Measurements from ENCODE around the gene FJX1. TPM values are rescaled to one million over a fixed set of nuclear protein-coding genes. Genes with fewer than 3 reads are reported as not detected.

FJX1 gene, protein sequence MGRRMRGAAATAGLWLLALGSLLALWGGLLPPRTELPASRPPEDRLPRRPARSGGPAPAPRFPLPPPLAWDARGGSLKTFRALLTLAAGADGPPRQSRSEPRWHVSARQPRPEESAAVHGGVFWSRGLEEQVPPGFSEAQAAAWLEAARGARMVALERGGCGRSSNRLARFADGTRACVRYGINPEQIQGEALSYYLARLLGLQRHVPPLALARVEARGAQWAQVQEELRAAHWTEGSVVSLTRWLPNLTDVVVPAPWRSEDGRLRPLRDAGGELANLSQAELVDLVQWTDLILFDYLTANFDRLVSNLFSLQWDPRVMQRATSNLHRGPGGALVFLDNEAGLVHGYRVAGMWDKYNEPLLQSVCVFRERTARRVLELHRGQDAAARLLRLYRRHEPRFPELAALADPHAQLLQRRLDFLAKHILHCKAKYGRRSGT
- total RNA-seq = 21.6 and 22.2 TPM in 2 replicates

DNA sequence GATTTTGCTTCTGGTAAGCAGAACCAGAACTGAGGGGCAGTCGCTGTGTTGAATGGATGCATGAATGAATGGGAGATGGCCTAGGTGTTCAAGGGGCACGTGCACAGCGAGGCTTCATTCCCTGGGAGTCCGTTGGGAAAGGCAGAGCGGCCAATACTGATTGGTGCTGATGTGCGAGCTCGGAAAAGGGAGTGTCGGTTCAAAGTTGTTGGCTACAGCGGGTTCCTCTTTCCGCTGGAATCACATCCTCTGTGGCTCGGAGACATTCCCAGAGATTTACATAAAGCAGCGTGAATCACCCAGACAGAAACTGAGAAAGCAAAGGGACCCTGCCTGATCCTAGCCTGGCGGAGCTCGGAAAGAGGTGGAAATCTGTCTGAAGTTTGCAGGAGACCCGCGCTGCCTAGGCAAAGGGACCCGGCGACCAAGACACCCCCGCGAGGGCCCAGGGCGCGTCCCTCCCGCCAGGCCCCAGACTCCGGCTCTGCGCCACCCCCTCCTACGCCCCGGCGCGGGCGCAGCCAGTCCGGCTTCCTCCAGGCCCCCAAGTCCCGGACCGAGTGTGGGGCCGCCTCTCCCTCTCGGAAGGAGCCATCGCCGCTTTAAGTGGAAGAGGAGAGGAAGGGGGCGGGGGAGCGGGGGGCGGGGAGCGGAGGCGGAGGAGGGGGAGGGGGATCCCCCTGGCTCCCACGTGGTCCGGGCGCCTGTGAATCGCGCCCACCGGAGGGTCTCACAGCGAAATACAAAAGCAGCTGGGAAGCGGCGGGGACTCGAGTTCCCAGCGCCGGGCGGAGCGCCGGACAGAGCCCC lies at the start of gene FJX1:
Gene FJX1 (plus strand): TSS at position 774 of the 810 bp plus-strand sequence. CDS start 177 bp downstream, outside the sequence.

DNA sequence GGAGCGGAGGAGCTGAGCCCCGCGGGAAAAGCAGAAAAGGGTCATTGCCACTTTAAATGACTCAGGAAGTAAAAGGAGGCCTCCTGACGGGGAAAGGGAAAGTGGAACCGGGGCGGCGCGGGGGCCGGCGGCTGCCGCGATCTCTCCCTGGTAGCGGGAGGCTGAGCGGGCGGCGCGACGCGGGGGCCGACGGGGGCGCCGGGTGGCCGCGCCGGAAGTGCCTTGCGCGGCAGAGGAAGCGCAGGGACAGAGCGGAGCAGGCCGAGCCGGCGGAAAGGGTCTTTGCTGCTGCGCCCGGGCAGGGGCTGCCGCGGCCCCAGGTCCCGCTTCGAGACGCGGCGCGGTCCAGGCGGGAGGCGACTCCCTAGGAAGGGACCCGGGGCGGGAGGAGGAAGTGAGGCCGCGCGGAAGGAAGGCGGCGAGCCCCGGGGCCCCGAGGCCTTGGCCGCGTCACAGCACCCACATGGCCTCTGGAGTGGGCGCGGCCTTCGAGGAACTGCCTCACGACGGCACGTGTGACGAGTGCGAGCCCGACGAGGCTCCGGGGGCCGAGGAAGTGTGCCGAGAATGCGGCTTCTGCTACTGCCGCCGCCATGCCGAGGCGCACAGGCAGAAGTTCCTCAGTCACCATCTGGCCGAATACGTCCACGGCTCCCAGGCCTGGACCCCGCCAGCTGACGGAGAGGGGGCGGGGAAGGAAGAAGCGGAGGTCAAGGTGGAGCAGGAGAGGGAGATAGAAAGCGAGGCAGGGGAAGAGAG lies 44.6 kb downstream of the FJX1 start, which contains the start of gene TRIM44:
Gene TRIM44 (plus strand): TSS at position 127 of the 759 bp plus-strand sequence. CDS start 337 bp downstream, at position 464.

Other genes starting within 250 kb of the FJX1 start
- under 0.01 and 0.29 TPM in 2 replicates for gene SLC1A2, start 198.9 kb upstream of the FJX1 start, total RNA-seq
- 68.3 and 68.9 TPM in 2 replicates for gene PAMR1, start 92.8 kb upstream of the FJX1 start, total RNA-seq
- 15.1 and 32.0 TPM in 2 replicates for gene TRIM44, start 44.3 kb downstream of the FJX1 start, total RNA-seq

Measured in myometrial cell (primary cell).